PC-9 (cell line): ENCODE data around the gene WDR7. TPM values are rescaled to one million over a fixed set of nuclear protein-coding genes. Genes with fewer than 3 reads are reported as not detected.

ENCODE experiments used
- BruUV-seq: library from RNA; stranded (reverse); fragments of 400-500 nt; replicated peaks from 2 replicates; lab custom pipeline; 2021; lab: Mats Ljungman, UMichigan
- CTCF ChIA-PET: fragments of 300-600 bp; sonication (Branson Sonifier 250); formaldehyde crosslinking; loops from one replicate; lab custom pipeline; 2022; ENCODE audit warnings: antibody characterized with exemption; lab: Charles Lee
- POLR2A ChIA-PET: fragments of 300-600 bp; sonication (Branson Sonifier 250); formaldehyde crosslinking; loops from one replicate; lab custom pipeline; 2022; ENCODE audit warnings: antibody characterized with exemption; ENCODE audit not compliant: unreplicated experiment; lab: Charles Lee
- DNase-seq, 2 experiments: peaks; one replicate each; pipeline versions ENCODE4 v3.0.0 to v3.0.0-alpha.2; 2015 to 2022; ENCODE audit warnings: mixed read lengths in 1 of 2
- H2AFZ ChIP-seq: fragments of 200-600 bp; sonication (generic); 2 replicates; pipeline ENCODE4 v1.8.1; 2017; ENCODE audit warnings: antibody characterized with exemption
- H3F3A ChIP-seq: fragments of 200-600 bp; sonication (generic); 2 replicates; pipeline ENCODE4 v1.8.1; 2017; ENCODE audit warnings: antibody characterized with exemption, mild to moderate bottlenecking, low read depth; ENCODE audit not compliant: insufficient read depth
- H3K27ac ChIP-seq: fragments of 200-600 bp; sonication (generic); 2 replicates; pipeline ENCODE4 v1.6.1; 2016; ENCODE audit warnings: mixed run types
- H3K27me3 ChIP-seq: fragments of 200-600 bp; sonication (generic); 2 replicates; pipeline ENCODE4 v1.6.1; 2016; ENCODE audit warnings: low read depth, mixed run types; ENCODE audit not compliant: insufficient read depth
- H3K36me3 ChIP-seq: fragments of 200-600 bp; sonication (generic); 2 replicates; pipeline ENCODE4 v1.6.1; 2016; ENCODE audit warnings: low read depth, mixed run types
- H3K4me1 ChIP-seq: fragments of 200-600 bp; sonication (generic); replicated peaks from 2 replicates; pipeline ENCODE4 v1.6.1; 2016; ENCODE audit warnings: mixed run types; ENCODE audit not compliant: insufficient read depth
- H3K4me2 ChIP-seq: fragments of 200-600 bp; sonication (generic); 2 replicates; pipeline ENCODE4 v1.6.1; 2017; ENCODE audit warnings: mixed run types
- H3K4me3 ChIP-seq: fragments of 200-600 bp; sonication (generic); 2 replicates; pipeline ENCODE4 v1.6.1; 2016; ENCODE audit warnings: mixed run types
- H3K79me2 ChIP-seq: fragments of 200-600 bp; sonication (generic); 2 replicates; pipeline ENCODE4 v1.6.1; 2017; ENCODE audit warnings: low read depth, mixed run types
- H3K9me2 ChIP-seq: fragments of 200-600 bp; sonication (generic); 2 replicates; pipeline ENCODE4 v1.8.1; 2017; ENCODE audit warnings: mild to moderate bottlenecking; ENCODE audit not compliant: insufficient read depth
- H3K9me3 ChIP-seq: fragments of 200-600 bp; sonication (generic); 2 replicates; pipeline ENCODE4 v1.8.1; 2016; ENCODE audit warnings: low read depth; ENCODE audit not compliant: insufficient read depth
- H4K20me1 ChIP-seq: fragments of 200-600 bp; sonication (generic); 2 replicates; pipeline ENCODE4 v1.8.1; 2017; ENCODE audit not compliant: insufficient read depth
- EZH2 ChIP-seq: fragments of 200-600 bp; sonication (generic); IDR thresholded peaks from 2 replicates; pipeline ENCODE4 v1.8.0; 2017; ENCODE audit warnings: antibody characterized with exemption, low read depth
- intact Hi-C: fragments of 100-400 bp; cut with micrococcal nuclease; formaldehyde crosslinking; loops from one replicate; pipeline ENCODE4 v1.10.0; 2022; ENCODE audit not compliant: unreplicated experiment
- total RNA-seq: library from RNA; stranded (reverse); gene quantifications from 2 replicates; pipeline ENCODE4 v1.2.3, GENCODE V29; 2021
- TF ChIP-seq, protein P1 (sequence below): fragments of 200-600 bp; sonication (generic); conservative IDR thresholded peaks from 2 replicates; pipeline ENCODE4 v1.6.1; 2017; ENCODE audit warnings: mixed run types, antibody characterized with exemption, mild to moderate bottlenecking, moderate library complexity

The WDR7 gene
- total RNA-seq, 1 experiment from 2014 or later = 7.7 TPM

- intact Hi-C loops = no loop called here
- ChIA-PET CTCF (no interaction called here), POLR2A (no interaction called here)
- Histone ChIP-seq H3K4me3 (no peak overlapping the region), H2AFZ (no peak overlapping the region), H3K27me3 (no peaks in the 10 kb centered on the region), H3K79me2 (no peaks in the 10 kb centered on the region), H3F3A (no peaks in the 10 kb centered on the region), H3K9me3 (no peaks in the 10 kb centered on the region), H3K9me2 (no peaks in the 10 kb centered on the region), H3K36me3 (no peaks in the 10 kb centered on the region), H3K27ac (no peak overlapping the region), H3K4me2 (no peak overlapping the region), H4K20me1 (no peaks in the 10 kb centered on the region), H3K4me1 (no peaks in the 10 kb centered on the region)
- DNase-seq = no peak
- no peak for TF ChIP-seq EZH2
- TF ChIP-seq, protein P1, sequence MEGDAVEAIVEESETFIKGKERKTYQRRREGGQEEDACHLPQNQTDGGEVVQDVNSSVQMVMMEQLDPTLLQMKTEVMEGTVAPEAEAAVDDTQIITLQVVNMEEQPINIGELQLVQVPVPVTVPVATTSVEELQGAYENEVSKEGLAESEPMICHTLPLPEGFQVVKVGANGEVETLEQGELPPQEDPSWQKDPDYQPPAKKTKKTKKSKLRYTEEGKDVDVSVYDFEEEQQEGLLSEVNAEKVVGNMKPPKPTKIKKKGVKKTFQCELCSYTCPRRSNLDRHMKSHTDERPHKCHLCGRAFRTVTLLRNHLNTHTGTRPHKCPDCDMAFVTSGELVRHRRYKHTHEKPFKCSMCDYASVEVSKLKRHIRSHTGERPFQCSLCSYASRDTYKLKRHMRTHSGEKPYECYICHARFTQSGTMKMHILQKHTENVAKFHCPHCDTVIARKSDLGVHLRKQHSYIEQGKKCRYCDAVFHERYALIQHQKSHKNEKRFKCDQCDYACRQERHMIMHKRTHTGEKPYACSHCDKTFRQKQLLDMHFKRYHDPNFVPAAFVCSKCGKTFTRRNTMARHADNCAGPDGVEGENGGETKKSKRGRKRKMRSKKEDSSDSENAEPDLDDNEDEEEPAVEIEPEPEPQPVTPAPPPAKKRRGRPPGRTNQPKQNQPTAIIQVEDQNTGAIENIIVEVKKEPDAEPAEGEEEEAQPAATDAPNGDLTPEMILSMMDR = no peak
- no TSS peak for BruUV-seq
These were observed 148.6 kb downstream of the WDR7 start for GRCh38 chr18:56799756-56800155.

- no peaks in the 10 kb centered on the region for H3K9me2 ChIP-seq
- no peaks in the 10 kb centered on the region for H3K36me3 ChIP-seq
- ChIA-PET POLR2A (no interaction called here), CTCF (no interaction called here)
- H3K4me1 ChIP-seq = no peaks in the 10 kb centered on the region
- H3K4me2 ChIP-seq = no peak overlapping the region
- H2AFZ ChIP-seq = no peak overlapping the region
- H3K9me3 ChIP-seq = no peaks in the 10 kb centered on the region
- H4K20me1 ChIP-seq = no peaks in the 10 kb centered on the region
- no peaks in the 10 kb centered on the region for H3K27me3 ChIP-seq
- no peak overlapping the region for H3K4me3 ChIP-seq
- no peak for DNase-seq
- intact Hi-C loops = no loop called here
- no peak overlapping the region for H3K27ac ChIP-seq
- no peak for TF ChIP-seq EZH2
- TF ChIP-seq, protein P1 = no peak
- no peaks in the 10 kb centered on the region for H3K79me2 ChIP-seq
- BruUV-seq = no TSS peak
- no peaks in the 10 kb centered on the region; the same call in 1 of the 2 replicates for H3F3A ChIP-seq
These were observed 151.9 kb downstream of the WDR7 start for GRCh38 chr18:56803051-56803450.

DNA sequence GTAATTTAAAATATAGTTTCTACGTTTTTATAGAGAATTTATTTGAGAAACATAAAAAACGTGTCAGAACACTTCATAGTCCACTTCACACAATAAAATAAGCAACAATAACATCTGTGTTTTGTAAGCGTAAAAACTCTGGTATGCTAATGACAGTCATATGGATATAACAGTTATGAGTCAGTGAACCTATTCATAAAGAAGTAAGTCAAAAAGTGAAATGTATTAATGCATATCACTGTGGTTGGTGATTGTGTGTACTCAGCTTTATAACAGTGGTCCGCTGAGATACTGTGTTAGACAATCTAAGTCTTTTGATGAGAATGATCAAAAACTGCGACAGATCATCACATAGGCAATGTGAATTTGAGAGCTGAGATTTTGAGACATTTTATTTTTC, 153.2 kb downstream of the WDR7 start:
- no peaks in the 10 kb centered on the region for H3K36me3 ChIP-seq
- ChIA-PET CTCF (no interaction called here), POLR2A (no interaction called here)
- no peak overlapping the region for H2AFZ ChIP-seq
- no peaks in the 10 kb centered on the region for H3K27me3 ChIP-seq
- no TSS peak for BruUV-seq
- no peaks in the 10 kb centered on the region for H4K20me1 ChIP-seq
- no peaks in the 10 kb centered on the region for H3K4me1 ChIP-seq
- H3K27ac ChIP-seq = no peak overlapping the region
- no peaks in the 10 kb centered on the region for H3K9me3 ChIP-seq
- no peaks in the 10 kb centered on the region; the same call in 1 of the 2 replicates for H3F3A ChIP-seq
- no peak overlapping the region for H3K4me3 ChIP-seq
- no peak overlapping the region for H3K4me2 ChIP-seq
- TF ChIP-seq EZH2 = no peak
- TF ChIP-seq, protein P1 = no peak
- no peaks in the 10 kb centered on the region for H3K79me2 ChIP-seq
- no peak for DNase-seq
- no peaks in the 10 kb centered on the region for H3K9me2 ChIP-seq
- intact Hi-C loops = no loop called here
